Hepatic stellate cell (primary cell): ENCODE results near the gene BAIAP2.

Experiments
- DNase-seq: peaks from one replicate; pipeline ENCODE4 v3.0.0; 2011; ENCODE audit warnings: low spot score

The BAIAP2 gene

DNA sequence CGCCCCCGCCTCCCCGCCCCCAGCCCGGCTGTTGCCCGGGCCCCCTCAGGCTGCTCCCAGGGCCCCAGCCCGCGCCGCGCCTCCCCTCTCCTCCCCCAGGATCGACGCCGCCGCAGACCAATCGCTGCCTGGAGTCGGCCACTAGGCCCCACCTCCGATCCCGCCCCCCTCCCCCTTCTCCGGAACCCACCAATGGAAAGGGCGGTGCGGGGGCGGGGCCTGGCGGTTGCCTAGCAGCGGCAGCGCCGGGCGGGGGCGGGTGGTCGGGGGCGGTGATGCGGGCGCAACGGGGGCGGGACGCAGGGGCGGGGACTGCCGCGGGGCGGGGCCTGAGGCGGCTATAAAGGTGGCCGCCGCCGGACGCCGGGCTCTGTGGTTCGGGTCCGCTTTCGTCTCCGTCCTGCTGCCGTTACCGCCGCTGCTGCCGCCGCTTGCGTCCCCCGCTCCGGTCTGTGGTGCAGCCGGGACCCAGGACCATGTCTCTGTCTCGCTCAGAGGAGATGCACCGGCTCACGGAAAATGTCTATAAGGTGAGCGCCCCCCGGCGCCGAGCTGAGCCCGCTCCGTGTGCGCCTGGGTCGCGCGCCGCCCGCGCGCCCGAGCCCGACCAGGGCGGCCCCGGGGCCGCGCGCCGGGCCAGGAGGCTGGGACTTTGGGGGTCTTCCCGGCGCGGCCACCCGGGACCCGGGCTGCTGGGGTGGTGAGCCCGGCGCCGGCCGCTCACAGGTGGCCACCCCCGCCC is at the start of gene BAIAP2:
Gene BAIAP2 (plus strand): TSS at position 373 of the 742 bp plus-strand sequence. CDS start 104 bp downstream, at position 477.
- peak; percentile 100 for DNase-seq

GRCh38 chr17:80986046-80986445 is 48.9 kb upstream of the BAIAP2 start:
- no peak for DNase-seq

- DNase-seq = no peak
Measured at GRCh38 chr17:80986816-80987475, 48.0 kb upstream of the BAIAP2 start.

- no peak for DNase-seq
Measured at GRCh38 chr17:80987941-80988461, 47.0 kb upstream of the BAIAP2 start.

- no peak for DNase-seq
Measured at GRCh38 chr17:80989586-80989913, 45.4 kb upstream of the BAIAP2 start.

DNA sequence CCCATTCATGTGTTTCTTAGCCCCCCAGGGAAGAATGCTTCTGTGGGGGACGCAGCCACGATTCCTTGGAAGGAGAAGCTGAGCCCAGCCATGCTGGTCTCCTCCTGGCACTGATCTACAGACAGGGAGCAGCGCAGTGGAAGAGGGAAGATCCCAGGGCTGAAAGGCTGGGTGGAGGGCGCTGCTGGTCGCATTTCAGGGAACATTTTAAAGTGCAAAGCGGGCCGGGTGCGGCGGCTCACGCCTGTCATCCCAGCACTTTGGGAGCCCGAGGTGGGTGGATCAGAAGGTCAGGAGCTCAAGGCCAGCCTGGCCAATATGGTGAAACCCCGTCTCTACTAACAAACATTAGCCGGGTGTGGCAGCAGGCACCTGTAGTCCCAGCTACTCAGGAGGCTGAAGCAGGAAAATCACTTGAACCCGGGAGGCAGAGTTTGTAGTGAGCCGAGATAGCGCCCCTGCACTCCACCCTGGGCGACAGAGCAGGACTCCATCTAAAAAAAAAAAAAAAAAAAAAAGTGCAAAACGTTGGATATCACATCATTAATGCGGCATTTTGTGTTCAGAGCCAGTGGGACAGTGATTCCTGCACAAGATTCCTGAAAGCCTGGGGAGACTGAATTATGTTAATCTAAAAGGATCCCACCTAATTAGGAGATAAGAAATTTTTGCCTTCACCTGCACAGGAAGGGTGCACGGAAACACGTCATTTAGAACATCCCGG is 43.9 kb upstream of the BAIAP2 start:
- no peak for DNase-seq

DNA sequence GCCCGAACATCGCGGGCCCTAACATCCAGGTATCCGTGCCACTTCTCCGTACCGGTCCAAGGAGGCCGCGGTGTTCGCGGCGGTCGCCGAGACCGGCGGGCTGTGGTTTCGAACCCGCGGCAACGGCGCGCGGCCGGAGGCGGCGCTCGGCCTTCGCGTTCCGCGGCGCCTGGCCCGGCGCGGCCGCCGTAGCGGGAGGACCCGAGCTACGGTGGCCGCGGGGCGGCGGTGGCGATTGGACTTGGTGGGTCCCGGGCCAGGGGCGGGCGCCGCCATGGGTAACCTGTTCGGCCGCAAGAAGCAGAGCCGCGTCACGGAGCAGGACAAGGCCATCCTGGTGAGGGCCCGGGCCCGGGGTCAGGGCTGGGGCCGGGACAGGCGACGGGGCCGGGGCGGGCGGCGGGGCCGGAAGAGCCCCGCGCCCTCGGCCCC is 43.3 kb upstream of the BAIAP2 start, which contains the start of gene CHMP6:
Gene CHMP6 (plus strand): TSS at position 197 of the 432 bp plus-strand sequence. CDS start 78 bp downstream, at position 275.
- peak; percentile 91 for DNase-seq

DNA sequence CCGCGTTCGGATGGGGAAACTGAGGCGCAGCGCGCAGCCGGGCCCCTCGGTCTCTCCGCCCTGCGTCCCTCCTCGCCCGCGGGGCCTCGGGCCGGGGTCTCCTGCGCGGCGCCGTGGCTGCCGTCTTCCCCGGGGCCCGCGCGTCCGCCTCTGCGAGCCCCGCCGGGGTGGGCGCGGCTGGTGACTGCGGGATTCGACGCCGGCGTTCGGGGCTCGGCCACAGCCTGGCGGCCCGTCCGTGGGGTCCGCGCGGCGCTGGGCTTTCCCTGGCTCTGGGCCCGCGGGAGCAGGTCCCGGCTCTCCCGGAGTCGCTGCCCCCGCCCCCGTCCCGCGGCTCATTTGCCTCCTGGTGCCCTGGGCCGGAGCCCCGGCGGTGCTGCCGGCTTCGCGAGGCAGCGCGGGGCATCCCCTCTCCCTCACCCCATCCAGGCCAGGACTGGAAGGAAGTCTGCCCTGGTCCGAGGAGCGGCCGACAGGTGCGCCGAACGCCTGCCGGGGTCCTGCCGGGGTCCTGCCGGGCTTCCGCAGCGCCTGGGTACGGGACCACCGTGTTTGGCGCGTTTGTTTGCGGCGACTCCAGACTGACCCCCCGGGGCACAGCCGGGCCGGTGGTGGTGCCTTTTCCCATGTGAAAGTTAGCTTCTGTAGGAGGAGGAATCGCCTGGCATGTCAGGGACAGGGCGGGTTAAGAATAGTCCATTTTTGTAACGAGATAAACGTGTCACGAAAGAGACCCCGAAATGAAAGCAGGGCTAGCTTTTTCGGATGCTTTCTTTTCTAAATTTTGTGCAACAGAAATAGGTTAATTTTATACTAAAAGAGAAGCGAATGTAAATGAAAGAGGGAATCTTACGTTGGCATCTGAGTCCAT is 42.6 kb upstream of the BAIAP2 start:
- DNase-seq = no peak

- no peak for DNase-seq
Measured at GRCh38 chr17:80992948-80993624, 41.9 kb upstream of the BAIAP2 start.

DNA sequence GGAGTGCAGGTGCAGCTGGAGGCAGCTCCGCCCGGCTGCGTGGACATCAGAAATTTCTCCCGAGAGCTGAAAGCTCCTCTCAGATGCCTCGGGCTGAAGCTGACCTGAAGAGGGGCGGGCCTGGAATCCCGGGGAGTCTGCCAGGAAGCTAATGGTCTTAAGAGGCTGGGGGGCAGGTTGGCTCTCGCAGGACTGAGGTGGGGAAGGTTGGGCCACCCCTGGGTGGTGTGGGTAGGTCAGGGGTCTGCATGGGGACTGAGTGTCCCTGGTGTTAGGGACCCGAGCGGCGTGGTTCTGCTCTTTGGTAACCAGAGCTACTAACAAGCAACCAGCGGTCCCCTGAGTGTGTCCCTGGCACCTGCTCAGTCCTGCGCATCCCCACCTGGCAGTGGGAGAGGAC is 39.8 kb upstream of the BAIAP2 start:
- no peak for DNase-seq

DNA sequence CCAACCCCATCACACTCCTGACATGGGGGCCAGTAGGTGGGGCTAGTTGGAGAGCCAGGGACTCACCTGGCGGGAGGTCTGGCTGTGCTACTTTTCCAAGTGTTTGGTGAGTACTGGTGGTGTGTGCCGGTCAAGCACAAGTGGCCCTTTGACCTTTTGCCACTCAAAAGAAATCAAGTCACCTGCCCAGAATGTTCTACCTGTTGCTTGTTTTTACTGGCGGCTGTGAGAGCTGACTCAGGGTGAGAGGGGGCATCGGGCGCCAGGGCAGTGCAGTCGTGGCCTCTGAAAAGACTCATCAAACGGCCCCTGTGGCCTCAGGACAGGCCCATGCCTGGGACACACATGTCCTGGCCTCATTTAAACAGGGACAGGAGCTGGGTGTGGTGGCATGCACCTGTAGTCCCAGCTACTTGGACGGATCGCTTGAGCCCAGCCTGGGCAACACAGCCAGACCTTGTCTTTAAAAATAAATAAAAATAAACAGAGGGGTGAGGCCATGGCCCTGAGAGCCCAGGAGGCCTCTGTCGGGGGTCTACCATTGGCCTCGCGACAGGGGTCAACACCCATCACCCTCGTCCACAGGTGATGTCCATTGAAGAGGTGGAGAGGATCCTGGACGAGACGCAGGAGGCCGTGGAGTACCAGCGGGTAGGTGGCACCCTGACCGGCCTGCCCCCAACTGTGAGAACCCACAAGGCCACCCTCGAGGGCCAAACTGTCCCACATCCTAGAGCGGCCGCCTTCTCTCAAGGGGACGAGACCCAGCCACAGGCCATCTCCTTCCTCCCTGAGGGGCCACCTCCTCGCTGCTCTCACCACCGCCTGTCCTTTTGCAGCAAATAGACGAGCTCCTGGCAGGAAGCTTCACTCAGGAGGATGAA is 38.3 kb upstream of the BAIAP2 start:
- DNase-seq = no peak

- DNase-seq = no peak
Measured at GRCh38 chr17:80997424-80998117, 37.4 kb upstream of the BAIAP2 start.

DNA sequence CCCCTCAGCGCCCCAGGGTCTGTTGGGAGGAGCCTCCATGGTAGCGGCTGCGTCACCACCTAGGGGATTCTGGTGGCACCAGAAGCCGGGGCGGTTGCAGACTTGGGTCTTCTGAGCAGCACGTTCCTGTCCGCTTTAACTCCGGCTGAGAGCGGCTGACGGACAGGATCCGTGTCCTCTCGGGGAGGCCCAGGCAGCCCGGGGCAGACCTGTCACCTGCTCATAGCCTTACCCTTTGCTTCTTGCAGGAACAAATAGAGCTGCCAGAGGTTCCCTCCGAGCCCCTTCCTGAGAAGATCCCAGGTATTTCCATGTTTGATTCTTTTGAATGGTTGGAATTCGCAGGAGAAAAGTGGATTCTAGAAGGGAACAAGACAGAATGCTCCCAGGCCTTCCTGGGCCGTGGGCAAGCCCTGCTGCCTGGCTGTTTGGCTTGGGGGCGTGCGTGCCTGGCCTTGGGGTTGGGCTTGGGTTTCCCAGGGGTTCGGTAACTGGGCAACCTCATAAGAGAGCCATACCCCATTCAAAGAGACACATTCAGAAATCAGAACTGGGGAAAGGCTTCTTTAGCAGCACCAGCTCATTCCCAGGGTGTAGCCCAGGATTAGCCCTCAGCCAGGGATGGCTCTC is 36.7 kb upstream of the BAIAP2 start:
- no peak for DNase-seq

DNA sequence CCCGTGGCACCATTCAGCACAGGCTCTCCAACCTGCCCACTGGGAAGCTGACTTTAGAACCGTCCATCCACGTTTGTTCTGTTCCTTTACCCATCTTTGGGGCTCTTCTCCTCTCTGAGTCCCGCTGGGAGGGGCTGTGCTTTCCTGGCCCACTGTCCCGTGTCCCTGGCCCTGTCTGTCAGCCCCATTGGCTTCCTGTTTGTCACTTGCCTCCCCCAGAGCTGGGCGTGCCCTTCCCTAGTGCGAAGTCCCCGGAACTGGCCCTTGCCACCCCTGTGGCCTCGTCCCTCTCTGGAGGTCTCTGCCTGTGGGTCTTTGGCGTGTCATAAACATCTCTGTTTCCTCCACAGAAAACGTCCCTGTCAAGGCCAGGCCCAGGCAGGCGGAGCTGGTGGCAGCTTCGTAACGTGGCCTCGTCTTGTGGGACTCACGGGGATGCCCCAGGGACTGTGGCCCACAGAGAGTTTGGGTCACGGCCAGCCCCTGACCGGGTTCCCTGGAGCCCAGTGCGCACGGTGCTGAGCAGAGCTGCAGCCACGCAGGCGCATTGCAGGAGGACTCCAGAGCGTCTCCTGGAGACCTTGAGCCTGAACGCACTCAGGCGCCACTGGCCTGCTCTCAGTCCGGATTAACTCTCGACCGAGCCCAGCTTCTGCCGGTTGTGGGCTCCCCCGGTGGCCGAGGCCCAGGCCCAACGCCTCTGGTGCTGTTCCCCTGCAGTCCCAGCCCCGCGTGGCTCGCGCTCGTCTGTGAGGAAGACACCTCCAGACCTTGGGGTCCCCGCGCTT is 36.0 kb upstream of the BAIAP2 start:
- DNase-seq = no peak

DNA sequence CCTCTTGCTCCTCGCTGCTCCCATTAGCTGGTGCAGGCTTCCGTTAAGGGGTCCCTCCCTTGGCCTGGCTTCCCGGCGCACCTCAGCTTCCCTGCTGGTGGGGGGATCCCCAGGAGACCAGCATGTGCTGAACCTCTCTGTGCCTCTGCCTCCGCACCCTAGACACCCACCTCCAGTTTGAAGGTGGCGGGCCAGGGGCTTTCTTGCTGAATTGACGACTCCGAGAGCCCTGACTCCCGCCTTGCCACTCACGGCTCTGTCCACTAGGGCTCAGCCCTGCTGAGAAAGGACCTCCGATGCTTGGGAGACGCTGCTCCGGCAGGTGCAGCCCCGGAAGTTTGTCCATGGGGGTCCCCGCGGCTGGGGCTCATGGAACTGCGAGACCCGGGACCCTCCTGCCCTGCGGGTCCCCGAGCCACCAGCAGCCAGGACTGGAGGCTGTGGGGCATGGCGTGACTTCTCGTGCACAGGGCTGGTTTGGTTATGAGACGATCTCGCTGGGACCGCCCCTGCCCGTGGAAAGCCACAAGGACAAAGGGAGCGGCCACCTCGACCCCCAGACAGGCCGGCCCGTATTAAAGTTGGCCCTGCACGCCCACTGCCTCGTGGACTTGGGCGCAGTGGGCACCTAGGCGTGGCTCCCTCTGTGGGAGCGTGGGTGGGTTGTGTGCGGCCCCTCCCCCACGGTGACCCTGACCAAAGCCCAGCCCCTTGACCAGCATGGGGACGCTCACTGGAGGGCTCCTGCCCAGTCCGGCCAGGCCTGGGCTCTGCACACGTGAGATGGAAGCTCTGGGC is 35.2 kb upstream of the BAIAP2 start:
- DNase-seq = no peak

GRCh38 chr17:81000334-81000630 is 34.7 kb upstream of the BAIAP2 start:
- DNase-seq = no peak

- no peak for DNase-seq
Measured at GRCh38 chr17:81000631-81001357, 34.2 kb upstream of the BAIAP2 start.
